HEK293 (cell line): ENCODE measurements around the gene SCIMP.

Experiments
- CTCF ChIP-seq: fragments of 450-650 bp; formaldehyde crosslinking; IDR thresholded peaks from 2 replicates; pipeline ENCODE4 v1.5.1; 2016; ENCODE audit warnings: missing biosample characterization, missing genetic modification characterization
- REPIN1 ChIP-seq: fragments of 450-650 bp; formaldehyde crosslinking; IDR thresholded peaks from 2 replicates; pipeline ENCODE4 v1.5.1; 2017; ENCODE audit warnings: missing biosample characterization, missing genetic modification characterization, low read depth
- REST ChIP-seq: fragments of 450-650 bp; formaldehyde crosslinking; IDR thresholded peaks from 2 replicates; pipeline ENCODE4 v1.5.1; 2016; ENCODE audit warnings: missing biosample characterization, missing genetic modification characterization
- YY1 ChIP-seq: fragments of 450-650 bp; formaldehyde crosslinking; IDR thresholded peaks from 2 replicates; pipeline ENCODE4 v1.5.1; 2018; ENCODE audit warnings: missing biosample characterization, missing genetic modification characterization
- ZNF121 ChIP-seq: fragments of 450-650 bp; formaldehyde crosslinking; IDR thresholded peaks from 2 replicates; pipeline ENCODE4 v1.5.1; 2016; ENCODE audit warnings: missing biosample characterization, missing genetic modification characterization
- ZNF274 ChIP-seq, 2 experiments: fragments of 200-500 bp in 1 of 2; fragments of 450-650 bp in 1 of 2; sonication (Bioruptor generic) in 1 of 2; formaldehyde crosslinking in 1 of 2; IDR thresholded peaks; 2 replicates each; pipeline versions ENCODE4 v1.5.1 to v1.6.1; 2014 to 2016; ENCODE audit warnings: borderline replicate concordance in 1 of 2, inconsistent platforms in 1 of 2, low read length in 1 of 2, missing biosample characterization in 1 of 2, missing genetic modification characterization in 1 of 2
- ZNF391 ChIP-seq: fragments of 450-650 bp; formaldehyde crosslinking; IDR thresholded peaks from 2 replicates; pipeline ENCODE4 v1.5.1; 2016; ENCODE audit warnings: low read depth, missing biosample characterization, missing genetic modification characterization, borderline replicate concordance
- ZNF473 ChIP-seq: fragments of 450-650 bp; formaldehyde crosslinking; IDR thresholded peaks from 2 replicates; pipeline ENCODE4 v1.5.1; 2017; ENCODE audit warnings: missing biosample characterization, missing genetic modification characterization
- ZNF548 ChIP-seq: fragments of 450-650 bp; formaldehyde crosslinking; IDR thresholded peaks from 2 replicates; pipeline ENCODE4 v1.5.1; 2016; ENCODE audit warnings: missing biosample characterization, missing genetic modification characterization
- ZNF639 ChIP-seq: fragments of 450-650 bp; formaldehyde crosslinking; IDR thresholded peaks from 2 replicates; pipeline ENCODE4 v1.5.1; 2016; ENCODE audit warnings: missing biosample characterization, missing genetic modification characterization
- ZNF785 ChIP-seq: fragments of 450-650 bp; formaldehyde crosslinking; IDR thresholded peaks from 2 replicates; pipeline ENCODE4 v1.5.1; 2016; ENCODE audit warnings: missing biosample characterization, missing genetic modification characterization

GRCh38 chr17:5272322-5272721, 37.7 kb upstream of the SCIMP start:
- no peak for TF ChIP-seq ZNF391 (tag by site-specific recombination)
- no peak for TF ChIP-seq CTCF
- no peak for TF ChIP-seq REST (tag by site-specific recombination)
- no peak for TF ChIP-seq ZNF548 (tag by site-specific recombination)
- TF ChIP-seq YY1 (tag by site-specific recombination) = no peak
- TF ChIP-seq ZNF121 = no peak
- TF ChIP-seq ZNF639 (tag by site-specific recombination) = no peak
- no peak for TF ChIP-seq REPIN1 (tag by site-specific recombination)
- TF ChIP-seq ZNF274 (IDR thresholded peaks at IDR 0.05; ENCODE audit: low read length) = no peak
- TF ChIP-seq ZNF274 (tag by site-specific recombination; IDR thresholded peaks at IDR 0.05; ENCODE audit: borderline replicate concordance) = no peak
- no peak for TF ChIP-seq ZNF785 (tag by site-specific recombination)
- TF ChIP-seq ZNF473 (tag by site-specific recombination) = no peak
